Measurements from ENCODE around the gene CNTN1.

DNA sequence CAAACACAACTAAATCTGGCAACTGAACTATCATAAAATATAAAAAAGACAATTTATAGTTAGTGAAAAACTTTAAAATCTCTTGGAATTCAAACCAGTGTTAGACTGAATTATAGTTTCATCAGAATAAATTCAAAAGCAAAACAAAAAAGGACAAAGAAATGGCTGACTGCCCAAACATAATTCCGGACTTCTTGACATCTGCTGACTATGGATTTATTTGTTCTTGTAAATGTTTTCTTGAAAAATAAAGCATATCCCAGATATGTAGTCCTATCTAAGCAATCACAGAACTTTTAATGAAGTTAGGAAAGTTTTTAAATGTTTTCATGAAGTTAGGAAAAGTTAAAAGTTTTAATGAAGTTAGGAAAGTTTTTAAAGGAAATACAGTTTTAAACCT lies 45.8 kb upstream of the CNTN1 start:
- TF ChIP-seq POLR2AphosphoS5 (IDR thresholded peaks at IDR 0.05; ENCODE audit: low read depth, low read length) (no peak), POLR2A (IDR thresholded peaks at IDR 0.05; ENCODE audit: low read depth, low read length) (no peak), TAF1 (IDR thresholded peaks at IDR 0.05; ENCODE audit: borderline replicate concordance, low read depth, low read length) (no peak)
